Gastroesophageal sphincter (tissue), 3 donors: ENCODE data around the gene ZNF200.

ENCODE experiments used
- CTCF ChIP-seq, 4 experiments: fragments of 200-600 bp in 2 of 4; fragments of 450-650 bp in 2 of 4; sonication (generic) in 1 of 4; IDR thresholded peaks; one replicate each; pipeline ENCODE4 v1.5.1; 2017 to 2019; ENCODE audit warnings: antibody characterized with exemption in 4 of 4, mild to moderate bottlenecking in 2 of 4, moderate library complexity in 2 of 4
- POLR2A ChIP-seq, 2 donors: fragments of 450-650 bp; IDR thresholded peaks; one replicate each; pipeline ENCODE4 v1.6.1; 2017; ENCODE audit warnings: antibody characterized with exemption in 2 of 2, mild to moderate bottlenecking in 2 of 2, moderate library complexity in 1 of 2
- POLR2AphosphoS5 ChIP-seq: sonication (generic); formaldehyde crosslinking; IDR thresholded peaks from one replicate; pipeline ENCODE4 v1.6.1; 2017; ENCODE audit warnings: antibody characterized with exemption

- no peak for TF ChIP-seq POLR2A (IDR thresholded peaks at IDR 0.05)
- TF ChIP-seq CTCF (IDR thresholded peaks at IDR 0.05) = no peak
- no peak for TF ChIP-seq POLR2AphosphoS5
These were observed 46.4 kb upstream of the ZNF200 start for GRCh38 chr16:3281222-3281820.
